22Rv1 (cell line): ENCODE data around the gene TMEM222.

ENCODE experiments used
- ZFX ChIP-seq: fragments of 450-650 bp; IDR thresholded peaks from 2 replicates; pipeline ENCODE4 v1.6.1; 2017; ENCODE audit warnings: antibody characterized with exemption, borderline replicate concordance
- TF ChIP-seq, protein P1 (sequence below): fragments of 450-650 bp; IDR thresholded peaks from 2 replicates; pipeline ENCODE4 v1.5.1; 2017; ENCODE audit warnings: mild to moderate bottlenecking

DNA sequence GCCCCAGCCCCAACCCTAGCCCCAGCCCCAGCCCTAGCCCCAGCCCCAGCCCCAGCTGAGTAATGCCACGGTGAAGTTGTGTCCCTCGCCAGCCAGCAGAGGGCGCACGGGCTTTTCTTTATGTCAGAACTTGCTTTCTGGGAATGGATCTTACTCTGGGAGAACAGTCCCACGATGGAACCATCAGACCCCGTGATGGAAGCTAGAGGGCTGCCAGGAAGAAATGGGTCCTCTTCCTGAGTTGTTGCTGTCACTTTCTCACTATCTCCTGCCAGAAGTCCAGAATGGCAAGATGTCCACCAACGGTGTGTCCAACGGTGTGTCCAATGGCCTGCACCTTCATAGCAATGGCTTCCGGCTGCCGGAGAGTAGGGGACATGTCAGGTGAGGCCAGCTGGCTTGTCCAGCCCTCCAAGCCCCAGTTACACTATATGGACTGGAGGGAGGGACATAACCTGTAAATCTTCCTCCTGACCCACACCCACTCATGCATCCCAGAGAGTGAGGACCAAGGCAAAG is 25.1 kb upstream of the TMEM222 start:
- TF ChIP-seq, protein P1, sequence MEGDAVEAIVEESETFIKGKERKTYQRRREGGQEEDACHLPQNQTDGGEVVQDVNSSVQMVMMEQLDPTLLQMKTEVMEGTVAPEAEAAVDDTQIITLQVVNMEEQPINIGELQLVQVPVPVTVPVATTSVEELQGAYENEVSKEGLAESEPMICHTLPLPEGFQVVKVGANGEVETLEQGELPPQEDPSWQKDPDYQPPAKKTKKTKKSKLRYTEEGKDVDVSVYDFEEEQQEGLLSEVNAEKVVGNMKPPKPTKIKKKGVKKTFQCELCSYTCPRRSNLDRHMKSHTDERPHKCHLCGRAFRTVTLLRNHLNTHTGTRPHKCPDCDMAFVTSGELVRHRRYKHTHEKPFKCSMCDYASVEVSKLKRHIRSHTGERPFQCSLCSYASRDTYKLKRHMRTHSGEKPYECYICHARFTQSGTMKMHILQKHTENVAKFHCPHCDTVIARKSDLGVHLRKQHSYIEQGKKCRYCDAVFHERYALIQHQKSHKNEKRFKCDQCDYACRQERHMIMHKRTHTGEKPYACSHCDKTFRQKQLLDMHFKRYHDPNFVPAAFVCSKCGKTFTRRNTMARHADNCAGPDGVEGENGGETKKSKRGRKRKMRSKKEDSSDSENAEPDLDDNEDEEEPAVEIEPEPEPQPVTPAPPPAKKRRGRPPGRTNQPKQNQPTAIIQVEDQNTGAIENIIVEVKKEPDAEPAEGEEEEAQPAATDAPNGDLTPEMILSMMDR = peak; percentile 86
- no peak for TF ChIP-seq ZFX
